Gastrocnemius medialis (tissue), 4 donors: ENCODE results near the gene ANKRD35. TPM values are rescaled to one million over a fixed set of nuclear protein-coding genes. Genes with fewer than 3 reads are reported as not detected.
"Not testable (repeated sequence)": the region's sequence is repeated elsewhere in the genome, so short reads cannot be mapped to it uniquely, and the experiment has no call there.

Experiments used
- ATAC-seq, 2 donors: fragments of 150-250 bp; one replicate each; pipeline ENCODE4 v1.9.1; 2016
- DNase-seq, 2 donors: peaks; one replicate each; pipeline ENCODE4 v3.0.0-alpha.2; 2019
- H3K27ac ChIP-seq, 4 donors: fragments of 200-600 bp; sonication (generic); 1 replicate in 1 of 4; 2 replicates in 3 of 4; pipeline ENCODE4 v1.5.1; 2016 to 2018; ENCODE audit warnings: mild to moderate bottlenecking in 2 of 4, moderate library complexity in 1 of 4
- H3K27me3 ChIP-seq, 3 donors: fragments of 200-600 bp; sonication (generic) in 2 of 3; 1 replicate in 1 of 3; 2 replicates in 2 of 3; pipeline versions ENCODE4 v1.5.1 to v1.6.0; 2016 to 2019; ENCODE audit warnings: mild to moderate bottlenecking in 1 of 3, moderate library complexity in 1 of 3
- H3K36me3 ChIP-seq, 2 donors: fragments of 200-600 bp; sonication (generic) in 1 of 2; one replicate each; pipeline ENCODE4 v1.5.1; 2017 to 2018
- H3K4me1 ChIP-seq, 2 donors: fragments of 200-600 bp; sonication (generic) in 1 of 2; one replicate each; pipeline ENCODE4 v1.5.1; 2016 to 2017; ENCODE audit warnings: mild to moderate bottlenecking in 2 of 2
- H3K4me3 ChIP-seq, 4 donors: fragments of 200-600 bp; sonication (generic) in 3 of 4; 1 replicate in 1 of 4; 2 replicates in 3 of 4; pipeline ENCODE4 v1.5.1; 2016 to 2019; ENCODE audit warnings: mild to moderate bottlenecking in 2 of 4
- H3K9me3 ChIP-seq, 3 donors: fragments of 200-600 bp; sonication (generic) in 2 of 3; 1 replicate in 1 of 3; 2 replicates in 2 of 3; pipeline ENCODE4 v1.5.1; 2016 to 2019
- POLR2A ChIP-seq, 2 donors: fragments of 450-650 bp; IDR thresholded peaks; one replicate each; pipeline ENCODE4 v1.6.1; 2017; ENCODE audit warnings: antibody characterized with exemption in 2 of 2, mild to moderate bottlenecking in 2 of 2, moderate library complexity in 2 of 2
- in situ Hi-C, 4 donors: fragments of 200-750 bp; cut with MboI; loops; one replicate each; pipeline versions ENCODE4 v1.15.0 to v1.8.0; 2017; ENCODE audit warnings: low sequenced_read_pairs in 4 of 4
- intact Hi-C: fragments of 100-400 bp; cut with DNase I; formaldehyde crosslinking; loops from one replicate; pipeline ENCODE4 v1.15.1; 2023; ENCODE audit warnings: low total_unique reads
- total RNA-seq, 4 donors: library from RNA; depleted of rRNA; stranded (reverse); fragments of >200 nt; gene quantifications; one replicate each; pipeline versions ENCODE4 v1.1.0 to v1.2.3, GENCODE V29; 2016
- TF ChIP-seq, protein P1 (sequence below), 5 experiments: fragments of 450-650 bp in 3 of 5; fragments of 200-600 bp in 2 of 5; sonication (generic) in 2 of 5; IDR thresholded peaks in 4 of 5; conservative IDR thresholded peaks in 1 of 5; 1 replicate in 4 of 5; 2 replicates in 1 of 5; pipeline ENCODE4 v1.5.1; 2016 to 2019; ENCODE audit warnings: antibody characterized with exemption in 5 of 5, mild to moderate bottlenecking in 3 of 5, moderate library complexity in 3 of 5

The ANKRD35 gene
- total RNA-seq, 4 donors from 2014 or later: 8.0 to 19.5 (median 10.7) TPM

- in situ Hi-C loops (no loop called here), intact Hi-C loops (loop anchor here (1.0 to 2.0 kb wide), 3 partner anchors 8 to 68 kb away; partner anchors contain the start of genes PEX11B and PIAS3)
- Histone ChIP-seq H3K27ac (peak overlapping the region; percentile 92 to 98 (median 94)), H3K4me3 (peak overlapping the region; percentile 86 to 94 (median 91)), H3K9me3 (no peaks in the 10 kb centered on the region), H3K27me3 (no peaks in the 10 kb centered on the region), H3K4me1 (peaks cover 13 to 21% of the 10 kb centered on the region in 2 donors), H3K36me3 (peaks cover 4 to 34% of the 10 kb centered on the region in 2 donors)
- no peak for DNase-seq
- TF ChIP-seq POLR2A (IDR thresholded peaks at IDR 0.05): no peak
- TF ChIP-seq, protein P1, sequence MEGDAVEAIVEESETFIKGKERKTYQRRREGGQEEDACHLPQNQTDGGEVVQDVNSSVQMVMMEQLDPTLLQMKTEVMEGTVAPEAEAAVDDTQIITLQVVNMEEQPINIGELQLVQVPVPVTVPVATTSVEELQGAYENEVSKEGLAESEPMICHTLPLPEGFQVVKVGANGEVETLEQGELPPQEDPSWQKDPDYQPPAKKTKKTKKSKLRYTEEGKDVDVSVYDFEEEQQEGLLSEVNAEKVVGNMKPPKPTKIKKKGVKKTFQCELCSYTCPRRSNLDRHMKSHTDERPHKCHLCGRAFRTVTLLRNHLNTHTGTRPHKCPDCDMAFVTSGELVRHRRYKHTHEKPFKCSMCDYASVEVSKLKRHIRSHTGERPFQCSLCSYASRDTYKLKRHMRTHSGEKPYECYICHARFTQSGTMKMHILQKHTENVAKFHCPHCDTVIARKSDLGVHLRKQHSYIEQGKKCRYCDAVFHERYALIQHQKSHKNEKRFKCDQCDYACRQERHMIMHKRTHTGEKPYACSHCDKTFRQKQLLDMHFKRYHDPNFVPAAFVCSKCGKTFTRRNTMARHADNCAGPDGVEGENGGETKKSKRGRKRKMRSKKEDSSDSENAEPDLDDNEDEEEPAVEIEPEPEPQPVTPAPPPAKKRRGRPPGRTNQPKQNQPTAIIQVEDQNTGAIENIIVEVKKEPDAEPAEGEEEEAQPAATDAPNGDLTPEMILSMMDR (IDR thresholded peaks at IDR 0.05 in 4 of 5, conservative IDR thresholded peaks at IDR 0.05 in 1 of 5): no peak
- peak in 1 of 2 donors; percentile 1 for ATAC-seq
Measured at GRCh38 chr1:145926686-145927062, 41.0 kb upstream of the ANKRD35 start.

GRCh38 chr1:145922266-145922665 lies 36.6 kb upstream of the ANKRD35 start:
- no peaks in the 10 kb centered on the region for H3K27me3 ChIP-seq
- no peak overlapping the region for H3K4me3 ChIP-seq
- H3K9me3 ChIP-seq: no peaks in the 10 kb centered on the region
- H3K36me3 ChIP-seq: peaks cover 4 to 34% of the 10 kb centered on the region in 2 donors
- in situ Hi-C loops: no loop called here
- H3K27ac ChIP-seq: peak overlapping the region in 3 of 4 donors; percentile 33 to 59 (median 41)
- DNase-seq (no peak), ATAC-seq (no peak)
- TF ChIP-seq POLR2A (IDR thresholded peaks at IDR 0.05): no peak
- TF ChIP-seq, protein P1 (IDR thresholded peaks at IDR 0.05 in 4 of 5, conservative IDR thresholded peaks at IDR 0.05 in 1 of 5): no peak
- intact Hi-C loops: no loop called here
- H3K4me1 ChIP-seq: peaks cover 28 to 35% of the 10 kb centered on the region in 2 donors

- H3K9me3 ChIP-seq, H3K27me3 ChIP-seq, intact Hi-C loops, in situ Hi-C loops, ATAC-seq, DNase-seq: not testable (repeated sequence)
- peaks cover 4 to 33% of the 10 kb centered on the region in 2 donors for H3K36me3 ChIP-seq
- peak overlapping the region; percentile 92 to 98 (median 92) for H3K27ac ChIP-seq
- peaks cover 25 to 36% of the 10 kb centered on the region in 2 donors for H3K4me1 ChIP-seq
- peak overlapping the region in 3 of 4 donors; percentile 76 to 97 (median 83) for H3K4me3 ChIP-seq
Measured at GRCh38 chr1:145920297-145920696, 34.6 kb upstream of the ANKRD35 start.

- ATAC-seq (peak; percentile 37 to 58), DNase-seq (peak; percentile 58 to 81)
- peaks cover 4 to 39% of the 10 kb centered on the region in 2 donors for H3K36me3 ChIP-seq
- no peaks in the 10 kb centered on the region for H3K27me3 ChIP-seq
- no peaks in the 10 kb centered on the region for H3K9me3 ChIP-seq
- intact Hi-C loops: loop anchor here (1.0 to 5.0 kb wide), 3 partner anchors 8 to 62 kb away; partner anchors contain the start of genes PIAS3 and RBM8A
- peaks cover 25 to 36% of the 10 kb centered on the region in 2 donors for H3K4me1 ChIP-seq
- H3K27ac ChIP-seq: peak overlapping the region; percentile 92 to 98 (median 92)
- in situ Hi-C loops: loop anchor here in 1 of 4 donors (5.0 kb wide), 1 partner anchor 93 kb away; no protein-coding TSS in a partner anchor
- TF ChIP-seq, protein P1 (IDR thresholded peaks at IDR 0.05 in 4 of 5, conservative IDR thresholded peaks at IDR 0.05 in 1 of 5): peak in 1 of 5 experiments; percentile 11
- TF ChIP-seq POLR2A (IDR thresholded peaks at IDR 0.05): no peak
- H3K4me3 ChIP-seq: peak overlapping the region; percentile 76 to 97 (median 88)
Measured at GRCh38 chr1:145918992-145919939, 33.6 kb upstream of the ANKRD35 start.
